GM19043 (cell line): ENCODE measurements around the gene SPACA5.
"Not testable (repeated sequence)": the region's sequence is repeated elsewhere in the genome, so short reads cannot be mapped to it uniquely, and the experiment has no call there.

Experiments used
- ATAC-seq: cut with Tn5 transposase; IDR thresholded peaks from one replicate; pipeline ENCODE4 v1.9.1; 2021; ENCODE audit warnings: low read depth; ENCODE audit not compliant: unreplicated experiment

Gene SPACA5

DNA sequence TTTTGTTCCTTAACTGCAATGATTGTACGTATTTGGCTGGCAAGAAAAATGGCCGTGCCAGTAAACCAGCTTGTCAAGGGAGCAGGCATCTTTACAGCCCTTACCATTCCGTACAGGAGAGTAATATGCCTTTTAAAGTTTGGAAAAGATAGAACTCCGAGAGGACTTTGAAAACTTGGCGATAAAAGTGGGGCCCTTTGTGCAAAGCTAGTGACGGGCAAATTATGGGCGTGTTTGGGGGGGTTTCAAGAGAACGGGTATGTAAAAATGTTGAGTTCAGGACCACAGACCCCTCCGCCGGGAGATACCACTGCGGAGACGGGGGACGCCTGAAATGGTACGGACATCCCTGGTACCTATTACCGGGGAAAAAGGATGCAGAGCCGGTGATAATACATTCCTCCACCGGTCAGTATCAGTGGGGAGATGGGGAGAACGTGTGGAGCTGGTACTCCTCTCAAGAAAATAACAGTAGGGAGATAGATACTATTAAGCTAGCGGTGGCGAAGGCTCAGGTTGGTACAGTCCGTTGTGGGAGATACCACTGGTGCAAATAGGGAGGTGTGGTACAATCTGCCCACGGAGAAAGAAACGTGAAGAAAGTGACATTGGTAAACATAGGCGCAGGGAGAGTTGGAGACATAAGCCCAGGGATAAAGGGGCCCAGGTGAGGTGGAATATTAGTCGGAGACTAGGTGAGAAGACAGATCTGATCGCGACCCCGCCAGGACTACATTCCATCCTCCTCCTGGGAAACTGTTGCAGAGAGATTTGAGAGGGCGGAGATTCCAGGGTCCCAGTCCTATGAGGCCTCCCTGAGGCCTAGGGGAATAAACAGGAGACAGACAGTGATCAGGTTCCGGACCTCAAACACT, 14.5 kb downstream of the SPACA5 start:
- peak; percentile 58 for ATAC-seq

GRCh38 chrX:48022100-48022499, 15.3 kb downstream of the SPACA5 start:
- ATAC-seq, result no peak

- ATAC-seq, result no peak
Observed at GRCh38 chrX:48022738-48023137, 15.9 kb downstream of the SPACA5 start.

- ATAC-seq, result no peak
Observed at GRCh38 chrX:48025561-48025960, 18.8 kb downstream of the SPACA5 start.

DNA sequence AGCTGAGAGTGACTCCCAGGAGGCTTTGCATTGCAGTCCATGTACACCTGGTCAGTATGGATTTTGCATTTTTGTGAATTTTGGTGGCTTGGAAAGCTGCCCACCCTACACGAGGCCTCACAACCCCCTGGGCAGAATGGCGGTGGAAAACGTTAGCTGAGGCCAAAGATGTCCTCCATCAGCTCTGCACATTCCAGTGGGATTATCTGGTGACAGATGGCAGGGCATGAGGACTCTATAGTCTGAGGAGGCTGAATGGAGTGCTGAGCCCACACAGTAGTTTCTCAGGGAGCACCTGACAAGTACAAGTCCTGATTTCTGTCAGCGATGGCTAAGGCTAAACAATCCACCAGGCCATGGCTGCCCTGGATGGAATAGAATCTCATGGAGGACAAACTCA, 20.8 kb downstream of the SPACA5 start:
- not testable (repeated sequence) for ATAC-seq

GRCh38 chrX:48028091-48028490, 21.3 kb downstream of the SPACA5 start:
- ATAC-seq, result no peak

GRCh38 chrX:48030237-48030636, 23.4 kb downstream of the SPACA5 start:
- no peak for ATAC-seq

DNA sequence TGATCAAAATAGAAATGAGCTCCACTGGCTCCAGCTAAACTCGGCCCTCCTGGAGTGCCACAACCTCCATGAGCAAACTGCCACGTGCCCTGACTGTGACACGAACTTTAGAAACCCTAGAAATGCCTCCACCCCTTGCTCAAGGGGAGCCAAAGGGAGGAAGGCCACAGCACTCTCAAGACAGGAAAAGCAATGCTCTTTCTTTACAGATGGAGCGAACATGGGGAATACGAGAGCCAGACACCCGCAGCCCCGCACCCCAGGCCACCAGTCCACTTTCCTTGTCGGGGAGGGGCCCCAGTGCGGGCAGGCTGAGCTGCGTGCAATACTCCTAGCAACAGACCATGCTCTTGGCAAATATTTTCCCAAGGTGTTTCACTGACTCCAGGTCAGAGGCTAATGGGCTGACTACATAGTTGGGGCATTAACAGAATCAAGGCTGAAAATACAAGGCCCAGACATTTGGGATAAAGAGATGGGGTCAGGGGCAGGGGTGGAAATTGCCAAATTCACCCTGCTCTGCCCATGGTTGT, 23.9 kb downstream of the SPACA5 start:
- ATAC-seq, result not testable (repeated sequence)

- no peak for ATAC-seq
Observed at GRCh38 chrX:48035891-48036290, 29.1 kb downstream of the SPACA5 start.

DNA sequence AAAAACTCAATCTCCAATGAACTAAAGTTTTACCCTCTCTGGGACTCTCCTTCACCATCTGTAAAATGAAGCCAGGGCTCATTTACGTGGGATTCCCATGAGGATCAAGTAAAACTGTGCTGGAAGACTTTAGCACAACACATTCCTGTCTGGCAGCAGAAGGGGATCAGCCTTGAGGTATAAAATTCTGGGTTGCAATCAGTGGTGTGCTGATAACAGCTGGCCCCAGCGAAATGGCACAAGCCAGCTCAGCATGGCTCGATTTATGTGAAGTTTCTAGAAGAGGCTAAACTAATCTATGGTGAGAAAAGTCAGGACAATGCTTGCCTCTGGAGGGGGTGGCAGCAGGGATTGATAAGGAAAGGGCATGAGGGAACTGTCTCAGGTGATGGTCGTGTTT, 36.3 kb downstream of the SPACA5 start:
- ATAC-seq, result no peak

DNA sequence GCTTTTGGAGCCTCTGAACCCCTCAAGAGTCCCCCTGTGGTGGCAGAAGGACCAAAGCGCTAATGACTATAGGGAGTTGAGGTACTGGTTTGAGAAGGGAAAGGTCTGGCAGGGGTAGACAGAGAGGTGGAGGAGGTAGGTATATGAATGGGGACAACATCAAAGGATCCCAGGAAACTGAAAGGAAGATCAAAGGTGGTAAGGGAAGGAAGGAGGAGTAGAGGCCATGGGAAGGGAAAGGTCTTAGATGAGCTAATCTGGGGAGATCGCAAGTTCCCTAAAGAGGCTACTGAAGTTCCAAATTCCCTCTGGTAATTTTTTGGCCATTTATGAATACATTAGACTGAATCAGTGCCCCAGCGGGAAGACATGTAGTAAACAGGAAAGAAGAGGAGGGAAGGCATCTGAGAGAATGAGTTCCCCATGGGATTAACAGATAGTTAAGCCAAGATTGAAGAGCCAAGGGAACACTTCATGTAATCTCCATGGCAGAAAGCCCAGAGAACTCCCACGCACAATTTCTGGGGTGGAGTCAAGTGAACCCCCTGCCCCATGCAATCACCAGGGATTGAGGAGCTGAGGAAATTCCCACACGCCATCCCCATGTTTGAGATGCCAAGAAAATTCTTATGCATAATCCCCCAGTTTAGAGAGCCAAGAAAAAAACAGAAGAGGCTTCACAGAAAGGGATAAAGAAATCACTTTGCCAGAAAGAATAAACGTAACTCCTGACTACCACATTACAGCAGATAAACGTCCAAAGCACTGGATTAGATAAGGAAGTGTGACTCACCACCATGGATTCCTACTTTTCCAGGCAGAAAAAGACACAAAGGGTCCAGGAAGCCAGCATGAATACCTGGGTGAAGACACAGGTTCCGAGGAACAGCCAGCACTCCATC, 38.9 kb downstream of the SPACA5 start:
- no peak for ATAC-seq

GRCh38 chrX:48046846-48047245, 40.1 kb downstream of the SPACA5 start:
- no peak for ATAC-seq

GRCh38 chrX:48058621-48059295, 52.0 kb downstream of the SPACA5 start:
- ATAC-seq, result no peak

- ATAC-seq, result no peak
Observed at GRCh38 chrX:48059296-48059639, 52.5 kb downstream of the SPACA5 start.
